T-helper 1 cell (primary cell): ENCODE data around the gene AP2A2.
A peak's percentile ranks its signal among the peaks of the same experiment; 100 is the strongest.

Experiments used
- DNase-seq, 5 donors: peaks; one replicate each; pipeline ENCODE4 v3.0.0-alpha.2; 2012 to 2020

AP2A2 gene

DNA sequence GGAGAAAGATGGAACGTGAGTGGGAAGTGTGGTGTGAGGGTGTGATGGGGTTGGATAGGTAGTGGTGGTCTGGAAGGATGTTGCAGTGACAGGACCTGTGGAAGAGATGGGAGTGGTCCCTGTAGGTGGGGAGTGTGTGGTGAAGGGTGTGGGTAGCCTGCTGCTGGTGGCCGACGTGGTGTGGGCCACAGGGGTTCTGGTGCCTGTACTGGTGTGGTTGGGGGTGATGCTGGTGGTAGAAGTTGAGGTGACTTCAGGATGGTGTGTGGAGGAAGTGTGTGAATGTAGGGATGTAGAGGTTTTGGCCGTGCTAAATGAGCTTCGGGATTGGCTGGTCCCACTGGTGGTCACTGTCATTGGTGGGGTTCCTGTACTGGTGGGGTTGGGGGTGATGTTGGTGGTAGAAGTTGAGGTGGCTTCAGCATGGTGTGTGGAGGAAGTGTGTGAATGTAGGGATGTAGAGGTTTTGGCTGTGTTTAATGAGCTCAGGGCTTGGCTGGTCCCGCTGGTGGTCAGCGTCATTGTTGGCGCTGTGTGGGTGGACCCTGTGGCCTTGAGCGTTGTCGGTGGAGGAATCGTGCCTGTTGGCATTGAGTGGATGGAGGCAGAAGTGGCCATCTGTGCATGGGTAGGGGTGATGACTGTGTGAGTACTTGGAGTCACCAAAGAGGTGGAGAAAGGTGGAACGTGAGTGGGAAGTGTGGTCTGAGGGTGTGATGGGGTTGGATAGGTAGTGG is 91.8 kb downstream of the AP2A2 start:
- DNase-seq = peak in 1 of 5 donors; percentile 13

DNA sequence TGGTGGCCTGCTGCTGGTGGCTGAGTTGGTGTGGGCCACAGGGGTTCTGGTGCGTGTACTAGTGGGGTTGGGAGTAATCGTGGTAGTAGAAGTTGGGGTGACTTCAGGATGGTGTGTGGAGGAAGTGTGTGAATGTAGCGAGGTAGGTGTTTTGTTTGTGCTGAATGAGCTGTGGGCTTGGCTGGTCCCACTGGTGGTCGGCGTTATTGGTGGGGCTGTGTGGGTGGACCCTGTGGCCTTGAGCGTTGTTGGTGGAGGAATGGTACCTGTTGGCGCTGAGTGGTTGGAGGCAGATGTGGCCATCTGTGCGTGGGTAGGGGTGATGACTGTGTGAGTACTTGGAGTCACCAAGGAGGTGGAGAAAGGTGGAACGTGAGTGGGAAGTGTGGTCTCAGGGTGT is 92.4 kb downstream of the AP2A2 start:
- no peak for DNase-seq

DNA sequence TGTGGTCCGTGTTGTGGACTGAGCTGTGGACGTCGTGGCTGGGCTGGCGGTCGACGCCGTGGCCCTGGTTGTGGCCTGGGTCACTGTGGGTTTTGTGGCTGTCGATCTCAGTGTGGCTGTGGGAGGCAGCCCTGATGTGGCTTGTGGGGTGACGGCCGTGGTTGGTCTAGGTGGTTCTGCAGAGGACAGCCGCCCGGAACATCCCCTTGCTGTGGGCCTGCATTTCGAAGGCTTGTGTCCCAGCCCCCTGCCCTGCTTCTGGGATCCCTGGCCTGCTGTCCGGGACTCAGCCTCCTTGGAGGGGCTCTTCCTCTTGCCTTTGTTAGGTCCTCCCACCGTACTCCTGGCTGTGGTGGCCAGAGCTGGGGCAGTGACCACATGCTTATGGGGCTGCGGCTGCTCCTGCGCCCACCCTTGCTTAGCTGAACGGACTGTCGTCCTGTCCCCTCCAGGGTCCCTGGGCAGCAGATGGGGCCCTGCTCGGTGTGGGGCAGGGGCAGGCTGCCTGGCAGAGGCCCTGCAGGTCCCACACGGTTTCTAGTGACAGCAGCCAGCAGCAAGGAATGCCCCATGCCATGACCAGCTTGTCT is 93.7 kb downstream of the AP2A2 start:
- no peak for DNase-seq

DNA sequence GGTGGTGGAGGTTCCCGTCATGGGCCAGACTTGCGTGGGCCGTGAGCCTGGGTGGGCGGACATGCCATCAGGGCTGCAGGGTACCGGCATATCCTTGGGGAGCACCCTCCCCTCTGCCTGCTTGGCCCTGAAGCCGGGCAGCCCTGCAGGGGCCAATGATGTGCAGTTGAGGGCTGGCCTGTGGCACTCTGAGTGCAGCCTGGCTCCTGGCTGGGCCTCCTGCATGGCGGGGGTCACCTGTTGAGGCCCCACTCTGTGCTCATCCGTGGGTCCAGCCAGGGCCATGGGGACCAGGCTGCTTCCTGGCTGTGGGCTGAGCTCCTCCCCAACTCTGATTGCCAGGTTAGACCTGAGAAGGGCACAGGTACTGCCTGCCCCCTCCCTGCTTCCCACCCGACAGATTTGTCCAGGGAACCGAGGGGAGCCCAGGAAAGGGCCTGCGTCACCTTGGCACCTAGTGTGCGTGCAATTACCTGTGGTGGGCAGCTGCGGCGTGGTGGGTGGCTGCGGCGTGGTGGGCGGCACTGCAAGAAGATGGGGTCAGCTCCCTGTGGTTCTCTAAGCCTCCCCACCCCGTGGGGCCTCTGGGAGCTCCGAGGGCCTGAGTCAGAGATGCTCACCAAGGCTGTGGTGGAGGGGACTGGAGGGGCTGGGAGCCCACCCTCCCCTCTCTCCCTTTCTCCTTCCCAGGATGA is 94.7 kb downstream of the AP2A2 start:
- no peak for DNase-seq

DNA sequence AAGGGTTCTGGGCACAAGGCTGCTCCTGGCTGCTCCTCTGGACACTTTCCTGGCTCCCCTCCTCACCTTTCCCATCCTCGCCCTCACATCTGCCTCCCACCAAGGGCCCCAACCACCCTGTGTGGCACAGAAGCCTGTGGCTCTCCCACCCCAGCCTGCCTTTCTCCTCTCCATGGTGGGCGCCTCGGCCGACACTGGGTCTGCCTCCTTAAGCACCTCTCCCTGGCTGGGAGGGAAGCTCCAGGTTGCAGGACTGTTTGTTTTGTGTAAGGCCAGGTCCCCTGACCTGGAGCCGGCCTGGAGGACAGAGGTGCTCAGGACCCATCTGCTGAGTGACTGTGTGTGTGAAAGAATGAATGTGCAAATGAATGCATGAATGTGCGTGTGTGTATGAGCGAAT is 96.7 kb downstream of the AP2A2 start:
- no peak for DNase-seq

DNA sequence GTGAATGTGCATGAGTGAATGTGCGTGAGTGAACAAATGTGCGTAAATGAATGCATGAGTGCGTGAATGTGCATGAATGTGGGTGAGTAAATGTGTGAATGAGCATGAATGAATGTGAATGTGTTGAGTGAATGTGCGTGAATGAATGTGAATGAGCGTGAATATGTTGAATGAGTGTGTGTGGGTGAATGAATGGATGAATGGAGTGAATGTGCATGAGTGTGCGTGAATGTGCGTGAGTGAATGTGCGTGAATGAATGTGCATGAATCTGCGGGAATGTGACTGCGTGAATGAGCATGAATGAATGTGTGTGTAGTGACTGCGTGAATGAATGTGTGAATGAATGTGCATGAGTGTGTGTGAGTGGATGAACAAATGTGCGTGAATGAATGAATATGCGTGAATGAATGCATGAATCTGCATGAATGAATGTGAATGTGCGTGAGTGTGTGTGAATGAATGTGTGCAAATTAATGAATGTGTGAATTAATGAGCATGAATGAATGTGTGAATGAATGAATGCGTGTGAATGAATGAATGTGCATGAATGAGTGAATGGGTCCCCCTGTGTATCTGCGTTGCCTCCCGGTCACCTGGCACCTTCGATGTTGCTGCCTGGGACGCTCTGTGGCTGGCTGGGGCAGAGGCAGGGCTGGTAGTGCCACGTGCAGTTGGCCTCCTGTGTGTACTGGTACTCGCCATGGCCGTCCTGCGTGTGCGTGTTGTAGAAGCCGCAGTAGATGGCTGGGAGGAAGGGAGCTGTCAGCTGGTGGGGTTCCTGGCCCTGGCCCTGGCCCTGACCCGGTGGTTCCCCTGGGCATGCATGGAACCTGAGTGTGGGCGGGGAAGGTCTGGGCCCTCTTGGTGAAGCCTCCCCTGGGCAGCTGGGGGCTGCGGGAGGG is 97.5 kb downstream of the AP2A2 start:
- no peak for DNase-seq

DNA sequence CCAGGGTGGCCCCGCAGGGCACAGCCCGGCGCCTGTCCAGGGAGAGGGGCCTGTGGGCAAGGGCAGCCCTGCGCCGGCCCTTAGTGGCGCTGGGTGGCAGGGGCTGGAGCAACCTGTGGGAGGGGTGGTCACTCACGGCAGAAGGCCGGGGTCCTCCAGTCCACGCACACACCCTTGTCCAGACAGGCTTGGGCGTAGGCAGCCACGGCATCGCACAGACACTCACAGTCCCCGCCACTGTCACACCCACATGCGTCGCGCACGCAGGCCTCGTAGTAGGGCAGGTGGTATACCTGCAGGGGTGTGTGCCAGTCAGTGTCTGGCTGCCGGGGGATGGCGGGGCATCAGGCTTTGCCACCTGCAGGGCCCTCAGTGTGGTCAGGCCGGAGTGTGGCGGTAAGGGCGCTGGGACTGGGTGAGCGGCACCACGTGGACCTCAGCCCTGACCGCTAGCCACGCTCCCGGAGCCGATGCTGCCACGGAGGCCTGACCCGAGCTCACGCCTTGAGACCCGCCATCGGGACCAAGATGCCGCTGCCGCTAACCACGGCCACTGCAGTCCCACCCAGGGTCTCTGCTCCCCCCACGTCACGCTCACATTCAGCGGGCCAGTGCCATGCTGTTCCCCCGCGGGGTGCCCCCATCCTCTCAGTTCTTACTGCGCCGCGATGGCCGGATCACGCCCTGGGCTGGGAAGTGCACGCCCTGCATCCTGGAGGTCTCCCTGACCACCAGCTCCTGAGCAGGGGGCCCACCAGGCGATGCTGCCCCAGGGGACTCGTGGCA is 98.3 kb downstream of the AP2A2 start:
- DNase-seq = no peak

DNA sequence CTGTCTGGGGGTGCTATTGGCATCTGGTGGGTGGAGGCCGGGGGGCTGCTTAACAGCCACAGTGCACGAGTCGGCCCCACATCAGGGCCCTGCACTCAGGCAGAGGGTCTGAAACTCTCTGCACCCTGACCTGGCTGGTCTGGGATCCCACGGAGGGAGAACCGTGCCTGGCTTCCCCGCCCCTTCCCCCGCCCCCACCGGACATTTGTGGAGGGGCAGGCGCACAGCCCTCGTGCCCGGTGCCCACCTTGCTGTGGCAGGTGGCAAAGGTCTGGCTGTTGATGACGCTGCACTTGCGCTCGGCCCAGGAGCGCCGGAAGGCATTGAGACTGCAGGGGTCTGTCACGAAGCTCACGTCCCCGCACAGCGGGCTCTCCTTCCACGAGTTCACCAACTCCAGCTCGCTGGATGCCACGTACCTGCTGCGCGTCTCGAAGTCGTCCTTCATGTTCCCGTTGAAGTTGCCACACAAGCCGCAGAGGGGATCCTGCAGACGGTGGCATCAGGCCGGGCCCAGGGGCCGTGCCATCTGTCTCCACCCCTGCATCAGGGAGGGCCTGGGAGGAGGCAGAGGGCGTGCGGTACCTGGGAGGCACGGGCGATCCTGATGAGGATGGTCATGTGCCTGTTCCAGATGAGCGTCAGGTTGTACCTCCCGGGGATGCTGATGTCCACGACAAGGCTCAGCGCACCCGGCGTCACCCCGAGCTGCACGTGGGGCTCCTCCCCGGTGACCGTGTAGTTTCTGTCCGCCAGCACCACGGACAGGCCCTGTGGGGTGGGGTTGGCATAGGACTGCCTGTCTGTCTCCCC is 99.1 kb downstream of the AP2A2 start:
- no peak for DNase-seq

DNA sequence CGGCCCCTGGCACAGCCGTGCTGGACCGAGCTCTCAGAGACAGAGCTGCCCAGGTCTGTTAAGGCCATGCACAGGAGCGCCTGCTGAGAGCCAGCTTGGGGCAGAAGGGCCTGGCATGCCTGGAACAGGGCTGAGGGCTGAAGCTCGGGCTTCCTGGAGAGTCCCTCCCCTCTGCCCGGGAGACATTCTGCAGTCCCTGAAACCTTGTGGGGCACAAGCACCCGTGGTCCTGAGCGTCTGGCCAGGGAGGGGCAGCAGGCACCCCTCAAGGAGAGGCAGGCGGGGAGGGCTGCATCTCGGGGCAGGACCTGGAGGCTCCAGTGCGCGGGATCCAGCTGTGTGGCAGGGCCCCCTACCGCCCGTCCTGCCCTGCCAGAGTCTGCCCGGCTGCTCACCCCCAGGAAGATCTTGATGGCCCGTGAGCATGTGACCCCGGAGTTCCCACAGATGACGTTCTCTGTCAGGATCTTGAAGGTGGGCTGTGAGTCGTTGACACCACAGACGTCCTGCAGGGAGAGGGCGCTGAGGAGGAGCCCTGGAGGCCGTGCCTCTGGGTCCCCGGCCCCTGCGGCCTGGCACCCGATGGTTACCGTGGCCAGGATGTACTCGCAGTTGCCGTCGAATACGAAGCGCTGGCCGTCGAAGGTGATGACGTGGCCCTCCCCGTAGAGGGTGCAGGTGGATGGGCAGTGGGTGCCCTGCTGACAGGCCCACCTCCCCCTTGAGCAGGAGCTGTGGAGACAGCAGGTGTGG is 99.9 kb downstream of the AP2A2 start:
- DNase-seq = no peak

DNA sequence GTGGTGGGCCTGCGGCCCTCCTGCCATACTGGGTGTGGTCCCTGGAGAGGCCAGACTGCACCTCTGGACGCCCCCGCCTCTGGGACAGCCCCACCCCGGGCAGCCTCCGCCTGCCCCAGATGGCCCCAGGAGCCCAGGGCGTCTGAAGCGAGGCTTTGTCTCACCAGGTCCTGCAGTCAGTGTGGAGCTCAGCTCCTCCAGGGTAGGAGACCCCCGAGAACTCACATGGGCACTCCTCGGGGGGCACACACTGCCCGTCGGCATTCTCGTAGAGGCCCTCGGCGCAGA is 100.4 kb downstream of the AP2A2 start:
- DNase-seq = no peak

DNA sequence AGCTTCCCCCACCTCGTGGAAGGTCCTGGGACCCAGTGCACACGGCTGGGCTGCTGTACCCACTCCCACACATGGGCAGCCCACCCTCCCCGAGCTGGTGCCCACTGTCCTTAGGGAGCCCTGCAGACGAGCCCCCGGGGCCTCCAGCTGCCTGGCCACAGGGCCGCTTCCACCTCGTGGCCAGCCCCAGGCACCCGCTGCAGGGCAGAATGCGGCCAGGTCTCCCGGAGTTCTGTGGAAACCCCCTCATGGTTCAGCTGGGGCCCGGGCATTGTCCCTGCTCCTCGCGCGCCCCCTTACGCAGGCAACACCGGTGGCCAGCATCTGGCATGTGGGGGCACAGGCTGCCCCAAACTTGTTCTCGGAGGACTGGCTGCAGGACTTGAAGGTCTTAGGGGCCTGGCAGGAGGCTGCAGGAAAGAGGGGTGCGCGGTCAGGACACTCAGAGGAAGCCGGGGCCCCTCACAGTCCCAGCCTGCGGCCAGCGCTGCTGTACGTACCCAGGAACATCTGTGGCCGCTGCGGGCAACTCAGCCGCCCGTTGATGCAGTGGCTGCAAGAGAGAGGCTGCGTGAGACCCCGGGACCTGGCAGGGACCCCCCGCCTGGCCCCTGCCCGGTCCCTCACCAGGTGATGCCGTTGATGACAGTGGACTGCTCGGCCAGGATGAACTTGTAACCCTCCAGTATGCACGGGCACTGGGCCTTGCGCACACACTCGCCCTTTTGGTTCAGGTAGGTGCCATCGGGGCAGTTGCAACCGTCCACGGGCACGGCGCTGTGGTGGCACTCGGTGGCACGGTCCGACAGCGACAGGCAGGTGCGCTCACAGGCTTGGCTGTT is 101.2 kb downstream of the AP2A2 start:
- DNase-seq = no peak

DNA sequence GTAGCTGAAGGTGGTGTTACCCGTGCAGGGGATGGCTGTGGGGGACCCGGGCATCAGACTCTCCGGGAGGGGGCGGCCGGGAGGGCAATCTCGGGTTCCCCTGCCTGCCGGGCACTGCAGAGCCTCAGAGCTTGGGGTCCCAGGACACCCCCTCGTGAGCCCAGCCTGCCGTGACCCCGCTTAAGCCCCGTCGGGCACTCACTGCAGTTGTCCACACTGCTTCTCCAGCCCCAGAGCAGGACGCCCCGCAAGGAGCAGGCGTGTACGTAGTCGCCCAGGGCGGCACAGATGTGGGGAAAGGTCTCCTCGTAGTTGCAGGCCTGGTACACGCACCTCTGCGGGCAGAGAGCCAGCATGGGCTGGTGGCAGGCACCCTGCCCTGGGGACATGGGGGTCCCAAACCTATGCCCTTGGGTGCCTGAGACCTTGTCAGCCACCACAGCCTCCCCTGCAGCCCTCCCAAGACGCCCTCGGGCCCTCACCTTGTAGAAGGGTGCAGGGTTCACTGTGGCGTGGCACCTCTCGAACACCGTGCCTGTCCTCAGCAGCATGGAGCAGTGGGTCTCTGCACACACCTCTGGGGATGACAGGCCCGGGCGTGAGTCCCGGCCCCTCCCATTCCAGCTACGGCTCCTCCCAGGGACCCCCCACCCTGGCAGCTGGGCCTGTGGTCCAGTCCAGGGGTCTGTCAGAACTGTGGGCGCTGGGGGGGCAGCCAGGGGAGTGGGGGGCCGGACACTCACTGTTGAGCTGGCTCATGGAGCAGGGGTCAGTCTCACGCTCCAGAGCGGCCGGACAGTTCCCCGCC is 102.0 kb downstream of the AP2A2 start:
- DNase-seq = no peak

DNA sequence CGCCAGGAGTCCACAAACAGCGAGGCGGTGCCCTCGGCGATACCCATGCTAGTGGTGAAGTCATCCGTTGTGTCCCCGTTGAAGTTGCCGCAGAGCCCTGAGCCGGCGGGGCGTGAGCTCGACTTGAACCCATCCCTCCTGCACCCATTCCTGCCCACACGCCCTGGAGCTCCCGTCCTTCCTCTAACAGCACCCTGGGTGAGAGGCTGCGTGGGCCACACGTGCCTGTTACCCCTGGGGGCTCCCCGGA is 102.5 kb downstream of the AP2A2 start:
- no peak for DNase-seq

DNA sequence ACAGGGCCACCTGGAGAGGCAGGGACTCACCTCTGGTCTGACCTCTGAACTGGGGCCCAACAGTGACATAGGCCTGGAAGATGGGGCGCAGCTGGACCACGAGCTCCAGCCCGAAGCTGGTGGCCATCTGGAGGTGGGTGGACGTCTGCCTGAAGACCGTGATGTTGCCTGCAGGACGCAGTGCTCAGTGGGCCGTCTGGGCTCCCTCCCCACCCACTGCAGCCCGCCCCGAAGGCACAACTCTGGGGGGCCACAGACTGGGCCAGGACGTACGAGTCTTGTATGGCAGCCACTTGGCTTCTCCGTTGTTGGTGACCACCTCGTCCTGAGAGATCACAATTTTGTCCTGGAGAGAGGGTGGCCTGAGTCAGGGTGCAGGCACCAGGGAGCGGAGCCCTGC is 102.9 kb downstream of the AP2A2 start:
- DNase-seq = no peak

DNA sequence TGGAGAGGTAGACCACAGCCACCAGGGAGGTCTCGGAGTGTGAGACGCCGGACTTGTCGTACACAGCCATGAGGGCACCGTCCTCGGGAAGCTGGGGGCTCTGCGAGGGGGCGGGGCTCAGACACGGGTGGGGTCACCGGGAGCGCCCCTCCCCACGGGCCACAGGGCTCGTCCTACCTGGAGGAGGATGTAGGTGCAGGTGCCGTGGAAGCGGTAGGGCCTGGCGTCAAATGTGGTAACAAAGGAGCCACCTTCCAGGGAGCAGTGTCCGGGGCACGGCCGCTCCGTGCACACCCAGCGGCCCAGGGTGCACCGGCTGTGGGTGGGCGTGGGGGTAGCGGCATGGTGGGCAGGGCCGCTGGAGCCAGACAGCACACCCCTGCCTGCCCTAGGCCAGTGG is 103.4 kb downstream of the AP2A2 start:
- DNase-seq = no peak

DNA sequence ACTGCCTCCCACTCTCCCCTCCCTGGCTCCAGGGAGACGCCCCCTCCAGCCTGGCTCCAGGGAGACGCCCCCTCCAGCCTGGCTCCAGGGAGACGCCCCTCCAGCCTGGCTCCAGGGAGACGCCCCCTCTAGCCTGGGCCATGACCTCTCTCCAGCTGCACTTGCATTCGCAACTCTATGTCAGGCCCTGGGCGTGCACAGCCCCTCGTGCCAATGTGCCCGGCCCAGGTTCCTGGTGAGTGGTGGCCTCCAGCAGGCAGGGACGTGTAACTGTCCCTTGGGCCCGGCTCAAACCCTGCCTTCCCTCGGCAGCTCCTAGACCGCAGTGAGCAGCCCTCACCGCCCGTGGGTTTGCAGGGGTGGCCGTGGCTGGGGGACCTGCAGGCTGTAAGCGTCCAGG is 104.0 kb downstream of the AP2A2 start:
- DNase-seq = no peak

DNA sequence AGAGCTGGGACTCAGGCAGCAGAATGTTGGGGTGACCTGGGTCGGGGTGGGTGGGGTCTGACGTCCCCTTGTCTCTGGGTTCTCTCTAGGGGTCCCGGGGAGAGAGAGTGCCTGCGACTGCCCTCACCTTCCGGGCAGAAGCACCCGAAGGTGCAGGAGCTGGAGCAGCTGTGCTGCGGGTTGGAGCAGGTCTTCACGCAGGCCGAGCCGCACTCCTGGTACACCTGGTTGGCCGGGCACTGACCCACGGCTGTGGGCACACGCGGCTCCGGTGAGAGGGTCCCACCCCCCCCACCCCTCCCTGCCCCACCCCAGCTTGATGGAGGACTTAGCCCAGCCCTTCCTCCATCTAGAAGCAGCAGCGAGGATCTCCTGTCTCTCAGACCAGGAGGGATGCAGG is 104.4 kb downstream of the AP2A2 start:
- no peak for DNase-seq

DNA sequence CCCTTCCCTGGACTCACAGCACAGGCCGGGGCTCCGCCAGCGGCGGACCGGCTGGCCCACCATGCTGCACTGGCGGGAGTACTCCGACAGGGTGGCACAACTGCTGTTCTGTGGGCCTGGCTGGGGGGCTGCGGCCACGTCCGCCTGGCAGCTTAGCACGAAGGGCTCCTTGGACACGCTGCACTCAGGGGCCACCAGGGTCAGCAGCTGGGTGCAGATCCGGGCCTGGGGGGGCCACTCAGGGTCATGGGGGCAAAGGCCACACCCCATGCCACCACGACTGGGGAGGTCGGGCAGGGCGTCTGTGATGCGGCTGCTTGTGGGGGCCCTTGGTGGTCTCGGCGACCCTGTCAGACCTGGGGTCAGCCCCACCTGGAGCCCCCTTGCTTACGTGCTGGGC is 104.9 kb downstream of the AP2A2 start:
- DNase-seq = no peak

DNA sequence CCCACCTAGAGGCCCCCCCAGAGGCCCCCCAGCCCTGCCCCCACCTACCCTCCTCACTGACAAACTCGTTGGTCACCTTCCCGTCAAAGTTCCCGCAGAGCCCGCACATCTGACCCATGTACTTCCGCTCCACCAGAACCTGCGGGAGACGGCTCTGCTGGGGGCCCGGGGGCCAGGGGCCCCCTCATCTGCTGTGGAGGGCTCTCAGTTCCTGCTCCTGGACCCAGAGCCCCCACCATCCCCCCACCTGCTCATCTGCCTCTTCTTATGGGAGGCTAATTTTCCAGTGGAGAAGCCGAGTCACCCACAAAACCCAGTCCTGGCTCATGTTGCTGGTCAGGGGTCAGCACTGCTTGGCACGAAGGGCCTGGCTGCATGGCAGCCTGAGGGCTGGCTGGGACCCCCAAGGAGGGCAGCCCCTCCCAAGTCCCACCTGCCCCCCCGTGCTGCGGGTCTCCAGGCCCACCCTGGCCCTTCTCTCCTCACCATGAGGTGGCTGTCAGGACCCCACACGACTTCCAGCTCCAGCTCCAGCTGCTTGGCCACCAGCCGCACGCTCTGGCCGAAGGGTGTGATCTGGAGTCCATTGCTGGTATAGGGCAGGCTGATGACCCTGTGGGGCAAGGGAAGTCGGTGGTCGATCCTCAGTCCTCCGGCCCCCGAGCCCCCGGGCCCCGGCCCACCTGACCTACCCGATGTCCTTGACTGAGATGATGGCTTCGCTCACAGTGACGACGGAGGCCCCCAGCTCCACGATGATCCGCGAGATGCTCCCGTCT is 105.6 kb downstream of the AP2A2 start:
- DNase-seq = no peak
